ENCODE data around the gene SCAMP1.

SCAMP1 gene

GRCh38 chr5:78359831-78360673, at the start of gene SCAMP1:
Gene SCAMP1 (plus strand): TSS chr5:78360617. CDS start chr5:78360672, 55 bp downstream.
- ATAC-seq = peak; percentile 96
- Mint-ChIP-seq H3K27ac (peak within 1 kb of the TSS; percentile 99), H3K4me3 (peak within 1 kb of the TSS; percentile 92), H3K9me3 (no peaks in the 10 kb centered on the region), H3K27me3 (no peaks in the 10 kb centered on the region), H3K36me3 (no peaks in the 10 kb centered on the region), H3K4me1 (peaks cover 46% of the 10 kb centered on the region)

GRCh38 chr5:78317515-78317914, 42.9 kb upstream of the SCAMP1 start:
- Mint-ChIP-seq H3K4me3 (no peak overlapping the region), H3K4me1 (peaks cover 6% of the 10 kb centered on the region), H3K36me3 (no peaks in the 10 kb centered on the region), H3K27me3 (peaks cover 5% of the 10 kb centered on the region), H3K27ac (no peak overlapping the region), H3K9me3 (no peaks in the 10 kb centered on the region)
- ATAC-seq = no peak

GRCh38 chr5:78318337-78318736, 42.1 kb upstream of the SCAMP1 start:
- H3K4me3 Mint-ChIP-seq = no peak overlapping the region
- H3K9me3 Mint-ChIP-seq = no peaks in the 10 kb centered on the region
- peaks cover 6% of the 10 kb centered on the region for H3K4me1 Mint-ChIP-seq
- H3K27me3 Mint-ChIP-seq = peaks cover 5% of the 10 kb centered on the region
- no peaks in the 10 kb centered on the region for H3K36me3 Mint-ChIP-seq
- H3K27ac Mint-ChIP-seq = no peak overlapping the region
- no peak for ATAC-seq

GRCh38 chr5:78320401-78320800, 40.0 kb upstream of the SCAMP1 start:
- H3K27ac Mint-ChIP-seq = no peak overlapping the region
- no peaks in the 10 kb centered on the region for H3K9me3 Mint-ChIP-seq
- no peaks in the 10 kb centered on the region for H3K27me3 Mint-ChIP-seq
- ATAC-seq = no peak
- H3K4me3 Mint-ChIP-seq = no peak overlapping the region
- H3K4me1 Mint-ChIP-seq = peaks cover 6% of the 10 kb centered on the region
- H3K36me3 Mint-ChIP-seq = no peaks in the 10 kb centered on the region

- no peaks in the 10 kb centered on the region for H3K4me1 Mint-ChIP-seq
- ATAC-seq = no peak
- H3K9me3 Mint-ChIP-seq = no peaks in the 10 kb centered on the region
- no peak overlapping the region for H3K4me3 Mint-ChIP-seq
- no peak overlapping the region for H3K27ac Mint-ChIP-seq
- no peaks in the 10 kb centered on the region for H3K36me3 Mint-ChIP-seq
- no peaks in the 10 kb centered on the region for H3K27me3 Mint-ChIP-seq
These were observed 37.2 kb upstream of the SCAMP1 start for GRCh38 chr5:78323241-78323640.

GRCh38 chr5:78326930-78327329, 33.5 kb upstream of the SCAMP1 start:
- Mint-ChIP-seq H3K27ac (no peak overlapping the region), H3K36me3 (no peaks in the 10 kb centered on the region), H3K4me3 (no peak overlapping the region), H3K4me1 (no peaks in the 10 kb centered on the region), H3K27me3 (no peaks in the 10 kb centered on the region), H3K9me3 (no peaks in the 10 kb centered on the region)
- ATAC-seq = no peak

GRCh38 chr5:78327761-78328510, 32.5 kb upstream of the SCAMP1 start:
- Mint-ChIP-seq H3K4me3 (no peak overlapping the region), H3K36me3 (no peaks in the 10 kb centered on the region), H3K4me1 (no peaks in the 10 kb centered on the region), H3K27me3 (no peaks in the 10 kb centered on the region), H3K27ac (no peak overlapping the region), H3K9me3 (no peaks in the 10 kb centered on the region)
- no peak for ATAC-seq

- Mint-ChIP-seq H3K27ac (no peak overlapping the region), H3K4me3 (no peak overlapping the region), H3K4me1 (no peaks in the 10 kb centered on the region), H3K36me3 (no peaks in the 10 kb centered on the region), H3K27me3 (no peaks in the 10 kb centered on the region), H3K9me3 (no peaks in the 10 kb centered on the region)
- ATAC-seq = no peak
These were observed 31.7 kb upstream of the SCAMP1 start for GRCh38 chr5:78328585-78329173.

- peaks cover 4% of the 10 kb centered on the region for H3K27me3 Mint-ChIP-seq
- H3K4me1 Mint-ChIP-seq = no peaks in the 10 kb centered on the region
- ATAC-seq = no peak
- no peak overlapping the region for H3K27ac Mint-ChIP-seq
- no peak overlapping the region for H3K4me3 Mint-ChIP-seq
- peaks cover 2% of the 10 kb centered on the region for H3K36me3 Mint-ChIP-seq
- peaks cover 1% of the 10 kb centered on the region for H3K9me3 Mint-ChIP-seq
These were observed 28.8 kb upstream of the SCAMP1 start for GRCh38 chr5:78331523-78332080.

- no peak for ATAC-seq
- Mint-ChIP-seq H3K27ac (no peak overlapping the region), H3K36me3 (peaks cover 13% of the 10 kb centered on the region), H3K4me1 (no peaks in the 10 kb centered on the region), H3K27me3 (peaks cover 9% of the 10 kb centered on the region), H3K4me3 (no peak overlapping the region), H3K9me3 (peaks cover 12% of the 10 kb centered on the region)
These were observed 25.6 kb upstream of the SCAMP1 start for GRCh38 chr5:78334811-78335210.

- peaks cover 12% of the 10 kb centered on the region for H3K9me3 Mint-ChIP-seq
- no peaks in the 10 kb centered on the region for H3K4me1 Mint-ChIP-seq
- no peak overlapping the region for H3K27ac Mint-ChIP-seq
- peaks cover 13% of the 10 kb centered on the region for H3K36me3 Mint-ChIP-seq
- peaks cover 9% of the 10 kb centered on the region for H3K27me3 Mint-ChIP-seq
- no peak overlapping the region for H3K4me3 Mint-ChIP-seq
- no peak for ATAC-seq
These were observed 24.4 kb upstream of the SCAMP1 start for GRCh38 chr5:78335976-78336375.

GRCh38 chr5:78336698-78337097, 23.7 kb upstream of the SCAMP1 start:
- Mint-ChIP-seq H3K36me3 (peaks cover 13% of the 10 kb centered on the region), H3K27me3 (peaks cover 9% of the 10 kb centered on the region), H3K27ac (no peak overlapping the region), H3K9me3 (peaks cover 12% of the 10 kb centered on the region), H3K4me1 (no peaks in the 10 kb centered on the region), H3K4me3 (no peak overlapping the region)
- no peak for ATAC-seq

GRCh38 chr5:78339617-78340436, 20.6 kb upstream of the SCAMP1 start:
- peaks cover 9% of the 10 kb centered on the region for H3K27me3 Mint-ChIP-seq
- H3K9me3 Mint-ChIP-seq = peaks cover 12% of the 10 kb centered on the region

GRCh38 chr5:78341440-78341839, 19.0 kb upstream of the SCAMP1 start:
- no peak overlapping the region for H3K27ac Mint-ChIP-seq
- H3K9me3 Mint-ChIP-seq = peaks cover 12% of the 10 kb centered on the region
- no peak overlapping the region for H3K4me3 Mint-ChIP-seq
- H3K36me3 Mint-ChIP-seq = peaks cover 13% of the 10 kb centered on the region
- H3K4me1 Mint-ChIP-seq = no peaks in the 10 kb centered on the region
- peaks cover 7% of the 10 kb centered on the region for H3K27me3 Mint-ChIP-seq
- ATAC-seq = no peak

More at GRCh38 chr5:78339617-78340436, 20.6 kb upstream of the SCAMP1 start:
- Mint-ChIP-seq H3K4me3 (no peak overlapping the region), H3K4me1 (no peaks in the 10 kb centered on the region), H3K27ac (no peak overlapping the region), H3K36me3 (peaks cover 13% of the 10 kb centered on the region)
- ATAC-seq = no peak
